T-cell (primary cell): ENCODE measurements around the gene STIP1. TPM values are rescaled to one million over a fixed set of nuclear protein-coding genes. Genes with fewer than 3 reads are reported as not detected.

Source experiments
- ATAC-seq, 4 experiments: fragments of 200-7000 bp in 3 of 4; fragments of 150-1000 bp in 1 of 4; cut with Tn5 transposase; replicated peaks in 1 of 4; 1 replicate in 3 of 4; 2 replicates in 1 of 4; pipeline ENCODE4 v1.10.0; 2021; ENCODE audit warnings: moderate library complexity in 3 of 4, mild to moderate bottlenecking in 2 of 4, moderate number of reproducible peaks in 1 of 4
- CTCF ChIA-PET, 2 donors: fragments of 300-600 bp; sonication (Branson Sonifier 250); formaldehyde crosslinking; loops; one replicate each; lab custom pipeline; 2022; ENCODE audit warnings: antibody characterized with exemption in 2 of 2; lab: Charles Lee
- POLR2A ChIA-PET, 2 donors: fragments of 300-600 bp; sonication (Branson Sonifier 250); formaldehyde crosslinking; loops; one replicate each; lab custom pipeline; 2022; ENCODE audit warnings: antibody characterized with exemption in 2 of 2; lab: Charles Lee
- DNase-seq, 35 experiments: peaks; one replicate each; pipeline versions ENCODE4 v3.0.0 to v3.0.0-alpha.2; 2013 to 2023
- H3K27ac ChIP-seq: one replicate; pipeline ENCODE4 v1.5.1; 2013; ENCODE audit warnings: low read length
- H3K27me3 ChIP-seq, 2 experiments: replicated peaks in 1 of 2; 1 replicate in 1 of 2; 2 replicates in 1 of 2; pipeline versions ENCODE4 v1.6.1 to v1.7.0; 2013; ENCODE audit warnings: low read length in 1 of 2, mixed read lengths in 1 of 2; ENCODE audit not compliant: control insufficient read depth in 2 of 2, insufficient read depth in 2 of 2; ENCODE audit errors: extremely low read depth in 1 of 2
- H3K36me3 ChIP-seq, 2 donors: 1 replicate in 1 of 2; 2 replicates in 1 of 2; pipeline versions ENCODE4 v1.6.1 to v1.7.0; 2013; ENCODE audit warnings: low read length in 1 of 2; ENCODE audit not compliant: control insufficient read depth in 2 of 2, insufficient read depth in 1 of 2; ENCODE audit errors: extremely low read depth in 1 of 2
- H3K4me1 ChIP-seq, 2 experiments: 1 replicate in 1 of 2; 2 replicates in 1 of 2; pipeline versions ENCODE4 v1.6.1 to v1.7.0; 2013; ENCODE audit warnings: low read length in 2 of 2, mixed read lengths in 1 of 2; ENCODE audit not compliant: insufficient read depth in 2 of 2, control insufficient read depth in 1 of 2; ENCODE audit errors: extremely low read depth in 1 of 2
- H3K4me3 ChIP-seq, 2 donors: 1 replicate in 1 of 2; 2 replicates in 1 of 2; pipeline versions ENCODE4 v1.5.1 to v1.7.0; 2013; ENCODE audit warnings: mild to moderate bottlenecking in 2 of 2, low read length in 1 of 2, moderate library complexity in 1 of 2; ENCODE audit not compliant: control insufficient read depth in 1 of 2; ENCODE audit errors: extremely low read depth in 1 of 2
- H3K9me3 ChIP-seq: 2 replicates; pipeline ENCODE4 v1.7.0; 2013
- H3K27ac Mint-ChIP-seq, 2 donors: one replicate each; pipeline ENCODE4 v1.8.0; 2020 to 2021; ENCODE audit warnings: mild to moderate bottlenecking in 2 of 2, mixed read lengths in 2 of 2
- H3K27me3 Mint-ChIP-seq, 2 donors: one replicate each; pipeline ENCODE4 v1.8.0; 2021 to 2022; ENCODE audit warnings: mixed read lengths in 2 of 2
- H3K36me3 Mint-ChIP-seq: one replicate; pipeline ENCODE4 v1.8.0; 2021; ENCODE audit warnings: mixed read lengths
- H3K4me1 Mint-ChIP-seq, 3 donors: one replicate each; pipeline ENCODE4 v1.8.0; 2020 to 2022; ENCODE audit warnings: mixed read lengths in 3 of 3, mild to moderate bottlenecking in 1 of 3
- H3K4me3 Mint-ChIP-seq, 3 donors: one replicate each; pipeline ENCODE4 v1.8.0; 2020 to 2022; ENCODE audit warnings: mild to moderate bottlenecking in 3 of 3, mixed read lengths in 3 of 3, moderate library complexity in 3 of 3
- H3K9me3 Mint-ChIP-seq, 3 donors: one replicate each; pipeline ENCODE4 v1.8.0; 2020 to 2022; ENCODE audit warnings: mixed read lengths in 3 of 3
- WGBS: methylation state at CpG from one replicate; pipeline ENCODE4 v1.1.5; 2013; ENCODE audit warnings: missing lambda C conversion rate; ENCODE audit not compliant: insufficient coverage; 5-methylcytosine and 5-hydroxymethylcytosine counted together
- total RNA-seq, 35 experiments: library from RNA in 6 of 35; stranded (reverse) in 6 of 35; fragments of 120-200 nt in 1 of 35; gene quantifications; one replicate each; pipeline versions ENCODE4 v1.2.1 to v1.2.4 and lab custom pipeline; 2013 to 2026

Gene STIP1
- total RNA-seq, 5 donors from 2014 or later (not counting 1 experiment from before 2014, with no cell fraction given) = 61.1 to 133 (median 107) TPM

DNA sequence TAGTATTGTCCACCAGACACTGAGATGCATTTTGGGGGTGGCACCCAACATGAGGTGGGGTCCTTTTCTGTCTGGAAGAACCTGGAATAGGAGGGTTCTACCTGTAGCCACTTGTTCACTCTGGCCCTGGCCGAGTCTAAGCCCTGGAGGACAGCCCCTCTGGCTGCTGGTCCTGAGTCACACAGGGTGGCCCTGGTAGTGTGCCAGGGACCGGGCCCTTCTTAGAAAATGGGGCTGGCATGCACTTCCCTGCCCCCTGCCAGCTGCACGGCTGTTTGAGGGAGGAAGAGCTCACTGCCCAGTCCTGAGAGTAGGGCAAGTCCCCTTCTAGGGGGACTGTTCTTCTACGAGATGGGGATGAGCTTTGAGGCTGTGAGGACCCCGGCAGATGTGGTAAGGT is 67.5 kb downstream of the STIP1 start:
- ChIA-PET CTCF (no interaction called here), POLR2A (no interaction called here)
- H3K36me3 Mint-ChIP-seq = peaks cover 3% of the 10 kb centered on the region
- Histone ChIP-seq H3K27ac (no peak overlapping the region), H3K9me3 (no peaks in the 10 kb centered on the region), H3K4me1 (peaks cover 5 to 30% of the 10 kb centered on the region in 2 experiments), H3K27me3 (peaks cover 0 to 17% of the 10 kb centered on the region in 2 experiments), H3K36me3 (peaks cover 2 to 6% of the 10 kb centered on the region in 2 donors), H3K4me3 (no peak overlapping the region)
- H3K9me3 Mint-ChIP-seq = no peaks in the 10 kb centered on the region
- H3K27me3 Mint-ChIP-seq = no peaks in the 10 kb centered on the region
- DNase-seq (no peak), ATAC-seq (no peak)
- 79% methylated on average over 4 of the region's 5 CpGs for WGBS
- H3K4me3 Mint-ChIP-seq = peak overlapping the region in 1 of 3 donors; percentile 89
- H3K27ac Mint-ChIP-seq = no peak overlapping the region
- peaks cover 7 to 16% (median 16%) of the 10 kb centered on the region in 3 donors for H3K4me1 Mint-ChIP-seq

Other genes with a start within 250 kb of the STIP1 start
- gene NAA40, start 247.2 kb upstream of the STIP1 start, total RNA-seq = 10 to 100 TPM; 19.0 to 27.5 (median 23.5) TPM
- 100 to 1,000 TPM; 108 to 152 (median 125) TPM for gene COX8A, start 211.6 kb upstream of the STIP1 start, total RNA-seq
- gene OTUB1, start 199.7 kb upstream of the STIP1 start, total RNA-seq = 10 to 100 TPM; 63.1 to 76.7 (median 67.2) TPM
- gene FLRT1, start 150.2 kb upstream of the STIP1 start, total RNA-seq = not detected
- 10 to 100 TPM in 3 of 5 donors, 1 to 10 TPM in 2; 6.0 to 14.8 (median 10.4) TPM for gene MACROD1, start 20.1 kb upstream of the STIP1 start, total RNA-seq
- 100 to 1,000 TPM; 115 to 184 (median 161) TPM for gene FERMT3, start 20.6 kb downstream of the STIP1 start, total RNA-seq
- 10 to 100 TPM; 16.1 to 48.3 (median 40.2) TPM for gene TRPT1, start 40.0 kb downstream of the STIP1 start, total RNA-seq
- 100 to 1,000 TPM in 1 of 5 donors, 10 to 100 TPM in 4; 49.7 to 108 (median 97.5) TPM for gene NUDT22, start 40.1 kb downstream of the STIP1 start, total RNA-seq
- gene DNAJC4, start 44.4 kb downstream of the STIP1 start, total RNA-seq = 10 to 100 TPM; 46.2 to 64.7 (median 51.4) TPM
- gene VEGFB, start 48.4 kb downstream of the STIP1 start, total RNA-seq = 10 to 100 TPM; 47.9 to 80.7 (median 76.0) TPM
- 10 to 100 TPM; 17.9 to 53.0 (median 42.9) TPM for gene FKBP2, start 54.9 kb downstream of the STIP1 start, total RNA-seq
- 100 to 1,000 TPM in 1 of 5 donors, 10 to 100 TPM in 4; 31.2 to 143 (median 88.1) TPM for gene PPP1R14B, start 60.8 kb downstream of the STIP1 start, total RNA-seq
- 10 to 100 TPM in 3 of 5 donors, 1 to 10 TPM in 2; 3.6 to 14.9 (median 11.2) TPM for gene PLCB3, start 65.4 kb downstream of the STIP1 start, total RNA-seq
- gene BAD, start 98.5 kb downstream of the STIP1 start, total RNA-seq = 10 to 100 TPM; 17.5 to 37.7 (median 29.1) TPM
- 10 to 100 TPM; 31.0 to 39.8 (median 34.2) TPM for gene GPR137, start 99.7 kb downstream of the STIP1 start, total RNA-seq
- gene KCNK4, start 105.1 kb downstream of the STIP1 start, total RNA-seq = under 1 TPM in 3 of 5 donors, not detected in 2; 0.22 to 0.35 (median 0.33) TPM
- gene CATSPERZ, start 114.2 kb downstream of the STIP1 start, total RNA-seq = under 1 TPM in 1 of 5 donors, not detected in 4; 0.40 TPM
- 10 to 100 TPM; 20.2 to 43.1 (median 39.7) TPM for gene ESRRA, start 119.4 kb downstream of the STIP1 start, total RNA-seq
- gene TRMT112, start 131.4 kb downstream of the STIP1 start, total RNA-seq = 100 to 1,000 TPM; 104 to 177 (median 151) TPM
- 10 to 100 TPM; 35.8 to 86.7 (median 71.7) TPM for gene PRDX5, start 131.9 kb downstream of the STIP1 start, total RNA-seq
- gene CCDC88B, start 154.0 kb downstream of the STIP1 start, total RNA-seq = 100 to 1,000 TPM; 132 to 144 (median 133) TPM
- gene RPS6KA4, start 173.0 kb downstream of the STIP1 start, total RNA-seq = 10 to 100 TPM; 16.5 to 48.7 (median 43.7) TPM